Stimulated activated CD4-positive, alpha-beta T cell treated with anti-CD3 and anti-CD28 coated beads, Interleukin-2, amount 100 ng/mL, for 24 hours (primary cell): ENCODE results near the gene KRT16.
"Not testable (repeated sequence)": the region's sequence is repeated elsewhere in the genome, so short reads cannot be mapped to it uniquely, and the experiment has no call there.

Experiments
- DNase-seq, 2 donors: peaks; one replicate each; pipeline ENCODE4 v3.0.0-alpha.2; 2020

KRT16 gene

GRCh38 chr17:41613277-41614082 lies 913 bp upstream of the KRT16 start:
- no peak for DNase-seq

DNA sequence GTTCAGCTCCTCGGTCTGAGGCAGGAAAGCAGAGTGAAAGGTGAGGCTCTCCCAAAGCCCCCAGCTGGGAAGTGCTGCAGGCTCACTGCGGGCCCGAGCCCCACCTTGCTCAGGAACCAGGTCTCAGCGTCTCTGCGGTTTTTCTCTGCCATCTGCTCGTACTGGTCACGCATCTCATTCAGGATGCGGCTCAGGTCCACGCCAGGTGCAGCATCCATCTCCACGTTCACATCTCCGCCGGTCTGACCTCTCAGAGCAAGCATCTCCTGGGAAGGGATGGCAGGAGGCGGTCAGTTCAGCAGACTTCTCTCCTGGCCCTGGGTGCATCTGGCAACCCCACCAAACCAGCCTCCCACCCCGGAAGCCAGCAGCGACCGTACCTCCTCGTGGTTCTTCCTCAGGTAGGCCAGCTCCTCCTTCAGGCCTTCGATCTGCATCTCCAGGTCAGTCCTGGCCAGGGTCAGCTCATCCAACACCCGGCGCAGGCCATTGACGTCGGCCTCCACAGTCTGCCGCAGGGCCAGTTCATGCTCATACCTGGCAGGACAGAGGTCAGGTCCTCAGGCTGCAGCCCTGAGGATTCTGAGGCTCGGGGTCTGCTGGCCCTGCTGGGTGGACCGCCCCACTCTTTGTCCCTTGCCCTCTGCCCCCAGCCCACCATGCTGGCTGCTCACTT lies 1.5 kb downstream of the KRT16 start:
- no peak for DNase-seq

DNA sequence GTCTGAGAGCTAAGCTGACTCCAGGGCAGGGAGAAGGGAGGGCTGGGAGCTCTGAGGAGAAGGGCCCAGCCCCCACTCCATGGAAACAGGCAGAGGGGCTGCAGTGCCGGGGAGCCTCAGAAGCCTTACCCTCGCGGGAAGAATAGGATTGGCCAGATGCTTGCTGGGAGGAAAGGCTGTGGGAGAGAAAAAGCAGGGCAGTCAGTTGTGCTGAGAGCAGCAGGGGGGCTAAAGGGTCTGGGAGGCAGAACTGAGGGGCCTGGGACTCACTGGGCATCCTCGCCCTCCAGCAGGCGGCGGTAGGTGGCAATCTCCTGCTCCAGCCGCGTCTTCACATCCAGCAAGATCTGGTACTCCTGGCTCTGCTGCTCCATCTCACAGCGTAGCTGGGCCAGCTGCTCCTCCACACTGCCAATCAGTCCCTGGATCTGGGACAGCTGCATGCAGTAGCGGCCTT lies 2.5 kb downstream of the KRT16 start:
- DNase-seq: peak in 1 of 2 donors; percentile 16

GRCh38 chr17:41606930-41607329 lies 5.6 kb downstream of the KRT16 start:
- not testable (repeated sequence) for DNase-seq

DNA sequence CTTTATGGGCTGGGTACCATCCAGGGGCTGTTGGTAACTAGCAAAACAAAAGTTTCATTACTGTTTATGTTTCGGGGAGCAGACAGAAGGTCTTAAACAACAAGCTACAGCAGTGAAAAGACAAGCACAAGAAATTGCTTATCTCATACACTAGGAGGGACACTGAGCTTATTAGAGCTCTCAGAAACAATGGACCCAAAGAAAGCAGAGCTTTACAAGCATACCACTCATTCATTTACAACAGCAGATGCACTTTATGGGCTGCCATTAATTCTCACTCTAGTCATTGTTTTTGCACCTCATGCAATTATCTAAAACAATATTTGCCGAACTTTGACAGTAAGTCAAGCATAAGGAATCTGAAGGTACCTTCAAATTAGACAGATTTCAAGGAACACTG lies 10.0 kb downstream of the KRT16 start:
- no peak for DNase-seq

DNA sequence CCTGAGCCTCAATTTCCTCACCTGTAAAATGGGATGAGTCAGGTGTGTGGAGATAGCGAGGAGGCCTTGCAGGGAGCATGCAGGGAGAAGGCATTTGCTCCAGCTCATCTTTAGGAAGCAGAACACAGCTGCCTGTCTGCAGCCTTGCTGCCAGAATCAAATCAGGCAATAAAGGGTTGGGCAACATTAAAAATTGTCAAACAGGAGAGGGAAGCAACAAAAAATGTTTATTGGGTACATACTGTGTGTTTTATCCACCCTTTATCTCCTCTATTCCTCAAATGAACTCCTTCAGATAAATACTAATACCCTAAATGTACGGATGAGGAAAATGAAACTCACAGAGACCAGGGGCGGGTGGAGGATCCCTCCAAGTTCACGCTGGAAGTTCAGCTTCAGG lies 12.2 kb downstream of the KRT16 start:
- no peak for DNase-seq

DNA sequence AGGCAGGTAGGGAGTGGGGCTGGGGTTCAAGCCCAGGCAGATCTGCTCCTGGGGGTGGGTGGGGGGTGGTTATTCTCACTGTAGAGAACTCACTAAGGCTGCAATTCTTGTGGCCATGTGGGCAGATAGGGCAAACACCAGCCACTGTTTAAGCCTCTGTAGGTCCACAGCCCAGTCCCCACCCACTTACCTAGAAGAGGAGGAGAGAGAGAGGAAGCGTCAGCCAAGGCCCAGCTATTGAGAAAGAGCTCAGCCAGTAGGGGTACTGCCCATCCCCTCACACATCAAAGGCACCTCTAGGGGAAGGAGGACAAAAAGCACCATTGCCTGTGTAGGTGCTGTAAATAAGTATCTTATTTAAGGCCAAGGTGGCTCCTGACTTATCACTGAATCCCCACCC lies 12.9 kb downstream of the KRT16 start:
- DNase-seq: no peak

GRCh38 chr17:41595585-41595984 lies 17.0 kb downstream of the KRT16 start:
- DNase-seq: no peak

GRCh38 chr17:41594363-41594915 lies 18.1 kb downstream of the KRT16 start:
- no peak for DNase-seq

DNA sequence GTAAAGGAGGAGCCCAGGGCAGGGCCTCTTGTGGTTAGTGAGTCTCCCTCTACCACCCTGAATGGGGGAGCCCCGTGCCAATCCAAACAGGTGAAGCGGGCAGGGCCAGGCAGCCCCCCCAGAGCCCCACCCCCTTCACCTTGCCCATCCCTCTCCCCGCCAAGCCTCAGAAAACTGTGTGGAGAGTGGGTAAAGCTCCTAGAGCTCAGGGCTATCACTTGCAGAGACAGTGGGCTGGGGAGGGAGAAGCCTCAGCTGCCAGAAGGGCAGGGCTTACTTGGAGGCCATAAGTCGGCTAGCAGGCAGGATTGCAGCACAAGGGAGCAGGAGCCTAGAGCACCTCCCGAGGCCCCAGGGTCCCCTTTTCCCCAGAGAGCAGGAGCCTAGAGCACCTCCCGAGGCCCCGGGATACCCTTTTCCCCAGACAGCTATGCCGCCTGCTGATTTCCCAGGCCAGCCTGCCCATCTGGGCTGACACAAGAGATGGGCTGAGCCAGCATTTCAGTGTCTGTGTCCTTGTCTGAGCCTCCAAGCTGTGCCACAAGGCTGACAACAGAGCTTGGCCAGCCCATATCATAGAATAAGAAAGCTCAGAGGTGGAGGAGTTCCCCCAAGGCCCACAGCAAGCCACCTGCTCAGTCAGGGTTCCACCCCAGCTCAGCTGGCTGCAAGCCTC lies 19.1 kb downstream of the KRT16 start:
- no peak for DNase-seq

- DNase-seq: no peak
Observed at GRCh38 chr17:41592601-41593305, 19.8 kb downstream of the KRT16 start.

DNA sequence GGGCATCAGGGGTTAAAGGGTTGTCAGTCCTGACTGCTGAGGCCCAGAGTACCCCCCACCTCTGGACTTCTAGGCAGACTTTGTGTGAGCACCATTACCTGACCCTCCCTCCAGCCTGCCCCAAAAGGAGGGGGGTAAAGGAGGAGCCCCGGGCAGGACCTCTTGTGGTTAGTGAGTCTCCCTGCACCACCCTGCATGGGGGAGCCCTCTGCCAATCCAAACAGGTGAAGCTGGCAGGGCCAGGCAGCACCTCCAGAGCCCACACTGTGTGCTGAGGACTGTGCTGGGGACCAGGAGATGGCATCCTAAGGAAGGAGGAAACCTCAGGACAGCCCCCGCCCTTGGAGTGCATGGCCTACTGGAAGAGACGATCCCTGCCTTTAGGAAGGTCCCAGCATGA lies 23.3 kb downstream of the KRT16 start:
- no peak for DNase-seq

DNA sequence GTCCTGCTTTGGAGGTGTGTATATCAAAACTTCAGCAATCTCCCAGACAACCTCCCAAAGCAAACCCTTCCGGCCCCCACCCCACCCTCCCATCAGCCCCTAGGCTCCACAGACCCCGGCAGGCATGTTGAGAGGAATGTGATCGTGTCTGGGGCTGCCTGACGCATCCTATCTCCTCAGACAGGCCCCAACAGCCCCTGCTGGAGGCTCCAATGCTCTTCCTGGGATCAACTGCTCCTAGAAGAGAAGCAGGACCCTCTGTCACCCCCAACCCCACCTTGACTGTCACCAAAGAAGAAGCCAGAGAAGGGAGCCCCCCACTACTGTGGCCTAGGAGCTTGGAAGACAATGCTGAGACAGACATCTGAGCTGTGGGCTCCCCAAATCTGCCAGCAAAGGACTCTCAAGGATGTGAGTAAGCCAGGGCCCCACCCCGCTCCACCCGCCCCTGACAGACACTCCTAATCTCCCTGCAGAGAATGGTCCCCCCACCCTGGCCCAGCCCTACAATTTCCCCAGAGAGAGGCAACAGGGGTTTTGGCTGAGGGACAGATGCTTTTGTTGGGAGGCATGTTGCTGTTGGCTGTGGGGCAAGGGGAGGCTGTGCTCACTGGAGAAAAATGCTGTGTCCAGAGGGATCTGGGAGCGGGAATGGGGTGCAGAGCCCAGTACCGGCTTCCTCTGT lies 24.3 kb downstream of the KRT16 start:
- no peak for DNase-seq

- DNase-seq: no peak
Observed at GRCh38 chr17:41586863-41587495, 25.6 kb downstream of the KRT16 start, which contains the start of gene KRT14. TSS of gene KRT14 (minus strand) at chr17:41586895. CDS start at chr17:41586834, 61 bp downstream.

GRCh38 chr17:41585301-41586056 lies 27.1 kb downstream of the KRT16 start:
- no peak for DNase-seq

DNA sequence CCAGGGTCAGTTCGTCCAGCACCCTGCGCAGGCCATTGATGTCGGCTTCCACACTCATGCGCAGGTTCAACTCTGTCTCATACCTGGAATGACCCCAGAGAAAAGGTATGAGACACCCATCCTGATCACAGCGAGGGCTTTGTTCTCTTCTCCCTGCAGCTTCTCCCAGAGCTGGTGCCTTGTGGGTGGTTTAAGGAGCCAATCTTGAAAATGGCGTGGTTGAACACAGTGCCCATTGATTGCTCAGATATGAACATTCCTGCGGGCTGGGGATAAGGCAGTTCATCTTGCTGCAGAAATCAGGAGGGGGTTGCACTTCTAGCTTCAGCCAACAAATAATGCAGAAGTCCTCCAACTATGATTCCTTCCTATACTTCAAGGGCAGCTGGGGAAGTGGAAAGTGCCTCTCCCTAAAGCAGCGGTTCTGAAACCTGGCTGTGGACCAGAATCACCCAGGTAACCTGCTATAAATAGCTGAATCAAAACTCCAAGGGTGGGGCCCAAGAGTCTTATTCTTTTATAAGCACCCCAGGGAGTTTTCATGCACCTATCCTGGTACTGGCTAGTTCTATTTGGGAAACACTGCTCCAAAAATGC lies 28.1 kb downstream of the KRT16 start:
- not testable (repeated sequence) for DNase-seq

- no peak for DNase-seq
Observed at GRCh38 chr17:41583137-41584127, 29.1 kb downstream of the KRT16 start.

- not testable (repeated sequence) for DNase-seq
Observed at GRCh38 chr17:41582061-41582968, 30.3 kb downstream of the KRT16 start.
